Measurements from ENCODE around the gene TUBB2A.
"Not testable (repeated sequence)": the region's sequence is repeated elsewhere in the genome, so short reads cannot be mapped to it uniquely, and the experiment has no call there.

TUBB2A gene

DNA sequence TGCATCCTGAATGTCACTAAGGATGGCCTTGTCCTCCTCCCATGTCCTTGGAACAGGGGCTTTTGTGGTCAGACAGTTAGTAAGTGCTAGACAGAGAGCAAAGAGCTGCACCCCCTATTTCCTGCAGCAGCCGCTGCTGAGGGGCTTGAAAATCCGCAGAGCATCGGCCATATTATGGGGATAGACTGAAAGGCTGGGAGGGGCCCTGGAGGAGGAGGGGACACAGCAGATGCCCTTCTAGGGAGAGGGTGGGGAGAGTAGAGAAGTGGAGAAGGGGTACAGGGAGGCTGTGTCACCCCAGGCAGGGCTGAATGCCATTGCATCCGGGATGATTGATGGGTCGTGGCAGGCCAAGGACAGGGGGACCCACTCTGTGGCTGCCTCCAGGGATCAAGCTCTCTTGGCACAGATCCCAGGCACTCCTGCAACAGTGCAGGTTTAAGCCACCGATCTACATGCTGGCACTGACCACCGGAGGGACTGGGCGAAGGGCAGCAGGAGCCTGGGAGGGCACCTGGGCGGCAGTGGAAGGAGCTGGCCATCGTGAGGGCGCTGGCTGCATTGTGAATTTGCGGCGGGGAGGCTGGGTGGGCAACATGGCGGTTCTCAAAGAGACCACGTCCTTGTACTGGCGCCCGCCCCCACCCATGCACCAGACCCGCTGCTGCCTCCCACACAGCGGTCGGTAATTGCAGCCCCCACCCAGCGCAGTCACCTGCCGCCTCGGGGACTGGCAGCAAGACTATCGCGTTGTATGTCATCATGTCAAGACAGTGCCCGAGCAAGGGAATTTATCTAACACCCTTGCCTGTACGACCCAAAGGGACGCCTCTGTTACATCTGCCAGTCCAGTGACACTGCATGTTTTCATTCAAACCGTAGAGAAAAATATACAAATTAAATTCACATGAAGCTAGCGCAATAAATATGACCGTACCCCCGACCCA is 887 bp downstream of the TUBB2A start:
- in situ Hi-C loops (cut with MboI; ENCODE audit: low sequenced_read_pairs): not testable (repeated sequence)

DNA sequence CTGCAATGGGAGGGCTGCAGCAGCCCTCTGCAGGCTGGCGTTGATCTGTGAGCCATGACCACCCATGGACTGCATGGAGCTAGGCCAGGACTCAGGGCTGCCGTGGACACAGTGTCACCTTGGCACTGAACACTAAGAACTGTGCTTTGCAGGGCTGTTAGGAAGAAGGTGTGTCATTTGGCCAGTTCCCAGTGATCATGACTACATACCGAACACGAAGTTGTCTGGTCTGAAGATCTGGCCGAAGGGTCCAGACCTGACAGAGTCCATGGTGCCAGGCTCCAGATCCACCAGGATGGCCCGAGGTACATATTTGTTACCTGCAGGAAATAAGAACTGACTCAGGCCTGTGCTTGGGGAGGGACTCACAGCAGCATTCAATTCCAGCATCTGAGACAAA is 1.9 kb downstream of the TUBB2A start:
- in situ Hi-C loops (cut with MboI; ENCODE audit: low sequenced_read_pairs): not testable (repeated sequence)

DNA sequence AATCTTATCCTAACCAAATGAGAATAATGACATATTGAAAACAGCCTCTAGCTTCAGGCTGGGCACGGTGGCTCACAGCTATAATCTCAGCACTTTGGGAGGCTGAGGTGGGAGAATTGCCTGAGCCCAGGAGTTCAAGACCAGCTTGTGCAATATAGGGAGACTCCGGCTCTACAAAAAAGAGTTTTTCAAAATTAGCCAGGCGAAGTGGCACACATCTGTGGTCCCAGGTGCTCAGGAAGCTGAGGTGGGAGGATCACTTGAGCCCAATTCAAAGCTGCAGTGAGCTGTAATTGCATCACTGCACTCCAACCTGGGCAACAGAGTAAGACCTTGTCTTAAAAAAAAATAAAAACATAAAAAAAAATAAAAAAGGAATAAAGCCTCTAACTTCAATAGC is 4.7 kb downstream of the TUBB2A start:
- in situ Hi-C loops (cut with MboI; ENCODE audit: low sequenced_read_pairs): no loop called here

DNA sequence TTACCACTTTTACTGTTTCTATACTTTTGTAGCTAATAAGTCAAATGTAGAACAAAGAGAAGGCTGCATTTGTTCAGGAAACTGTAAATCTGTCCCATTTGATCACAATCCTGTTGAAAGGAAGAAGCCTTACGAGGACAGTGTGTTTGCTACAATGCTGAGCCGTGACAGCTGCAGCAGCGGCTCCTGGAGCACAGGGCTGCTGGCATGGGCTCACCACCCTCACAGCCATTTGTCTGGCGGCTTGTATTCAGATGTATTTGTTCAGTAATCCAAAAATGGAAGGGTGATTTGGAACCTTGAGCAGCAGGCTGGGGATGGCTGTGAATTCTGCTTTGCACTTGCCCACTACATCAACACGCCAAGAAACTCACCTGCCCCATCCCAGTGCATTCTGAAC is 5.7 kb downstream of the TUBB2A start:
- in situ Hi-C loops (cut with MboI; ENCODE audit: low sequenced_read_pairs): no loop called here

DNA sequence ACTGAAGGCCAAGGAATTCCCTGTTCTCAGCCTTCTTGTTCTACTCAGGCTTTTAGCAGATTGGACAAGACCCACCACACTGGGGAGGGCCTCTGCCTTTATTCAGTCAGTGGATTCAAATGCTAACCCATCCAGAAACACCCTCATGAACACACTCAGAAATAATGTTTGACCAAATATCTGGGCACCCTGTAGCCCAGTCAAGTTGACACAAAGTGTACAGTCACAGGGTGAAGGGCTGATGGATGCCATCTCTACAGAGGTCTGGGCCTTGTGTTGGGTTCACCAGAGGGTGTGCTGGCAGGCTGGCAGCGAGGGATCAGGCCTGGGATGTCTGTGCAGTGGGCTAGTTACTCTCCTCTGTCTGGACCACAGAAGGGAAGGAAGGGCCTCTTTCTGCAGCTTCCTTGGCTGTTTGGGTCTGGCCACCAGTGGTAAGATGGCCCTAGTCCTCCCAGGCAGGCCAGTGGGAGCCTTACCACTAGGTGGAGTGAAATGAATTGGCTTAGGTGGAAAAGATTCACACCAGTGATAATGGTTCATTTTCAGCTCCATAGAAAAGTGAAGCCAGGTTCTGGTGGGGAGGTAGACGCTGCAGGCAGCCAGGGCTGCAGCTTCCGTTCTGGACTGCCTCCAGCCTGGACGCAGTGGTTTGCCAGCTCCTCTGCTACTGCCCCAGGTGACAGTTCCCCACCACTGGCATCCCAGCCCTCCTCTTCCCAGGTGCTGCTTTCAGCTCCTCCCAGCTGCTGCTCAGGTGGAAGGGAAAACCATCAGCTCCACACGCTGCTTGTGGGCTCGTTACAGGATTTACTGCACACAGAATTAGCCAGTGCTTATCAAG is 9.2 kb downstream of the TUBB2A start:
- in situ Hi-C loops (cut with MboI; ENCODE audit: low sequenced_read_pairs): loop anchor here (25.0 kb wide), 1 partner anchor 589 kb away; no protein-coding TSS in a partner anchor

DNA sequence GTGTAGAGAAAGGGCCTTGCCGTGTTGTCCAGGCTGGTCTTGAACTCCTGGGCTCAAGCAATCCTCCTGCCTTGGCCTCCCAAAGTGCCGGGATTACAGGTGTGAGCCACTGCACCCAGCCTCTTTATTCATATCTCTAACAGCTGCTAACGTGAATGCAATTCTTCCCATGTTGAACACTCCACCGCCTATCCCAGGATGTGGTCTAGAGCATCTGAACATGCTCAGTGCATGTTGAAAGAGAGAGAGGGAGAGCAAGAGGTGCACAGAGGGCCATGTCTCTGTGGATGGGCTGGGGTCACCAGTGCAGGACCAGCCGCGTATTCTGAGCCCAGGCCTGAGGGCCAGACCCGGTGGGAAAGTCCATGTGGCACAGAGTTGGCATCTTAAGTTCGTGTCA is 12.8 kb downstream of the TUBB2A start:
- in situ Hi-C loops (cut with MboI; ENCODE audit: low sequenced_read_pairs): loop anchor here (25.0 kb wide), 1 partner anchor 593 kb away; no protein-coding TSS in a partner anchor

DNA sequence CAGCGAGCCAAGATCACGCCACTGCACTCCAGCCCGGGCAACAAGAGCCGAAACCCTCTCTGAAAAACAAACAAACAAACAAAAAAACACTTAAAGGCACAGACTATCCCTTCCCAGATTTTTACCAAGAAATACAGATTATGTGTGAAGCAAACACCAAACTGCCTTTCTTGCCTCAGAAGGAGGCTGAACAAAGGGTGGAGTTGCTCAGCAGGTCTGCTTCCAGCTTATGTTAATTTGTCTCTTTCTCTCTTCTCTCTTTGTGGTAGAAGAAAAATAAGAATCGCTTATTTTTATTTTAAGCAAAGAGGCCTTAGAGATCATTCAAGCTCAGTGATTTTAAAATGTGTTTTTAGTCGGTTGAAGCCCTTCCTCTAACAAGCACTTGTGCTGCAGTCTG is 14.2 kb downstream of the TUBB2A start:
- in situ Hi-C loops (cut with MboI; ENCODE audit: low sequenced_read_pairs): loop anchor here (25.0 kb wide), 1 partner anchor 594 kb away; no protein-coding TSS in a partner anchor

DNA sequence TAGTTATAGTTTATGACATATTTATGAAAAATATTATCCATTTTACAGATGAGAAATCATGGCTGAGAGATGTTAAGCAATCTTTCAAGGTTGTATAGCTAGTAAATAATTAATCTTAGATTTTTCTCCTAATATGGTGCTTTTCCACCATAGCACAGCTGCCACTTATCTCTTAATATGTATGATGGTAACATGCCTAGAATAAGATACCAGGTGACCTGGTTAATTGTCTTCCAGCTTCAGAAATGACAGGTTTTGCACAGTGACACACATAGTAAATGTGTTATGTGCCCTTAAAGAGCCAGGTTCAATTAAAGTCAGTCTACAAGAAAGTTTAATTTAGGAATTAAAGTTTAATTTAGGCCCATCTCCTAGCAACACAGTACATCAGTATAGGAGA is 14.8 kb downstream of the TUBB2A start:
- in situ Hi-C loops (cut with MboI; ENCODE audit: low sequenced_read_pairs): loop anchor here (25.0 kb wide), 1 partner anchor 595 kb away; no protein-coding TSS in a partner anchor

DNA sequence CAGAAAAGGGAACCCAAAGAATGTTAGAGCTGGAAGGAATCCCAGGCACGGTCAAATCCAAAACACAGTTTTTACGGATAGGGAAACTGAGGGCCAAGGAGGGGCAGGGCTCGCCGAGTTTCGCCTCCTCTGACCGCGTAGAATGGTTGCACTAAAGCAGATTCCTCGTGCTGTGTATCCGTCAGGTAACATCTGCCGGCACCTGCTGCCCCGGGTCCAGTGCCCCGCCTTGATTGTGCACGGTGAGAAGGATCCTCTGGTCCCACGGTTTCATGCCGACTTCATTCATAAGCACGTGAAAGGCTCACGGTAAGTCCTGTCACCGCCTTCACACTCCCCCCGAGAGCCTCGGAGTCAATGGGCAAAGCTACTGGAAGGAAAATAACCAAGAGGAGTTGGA is 17.1 kb downstream of the TUBB2A start:
- in situ Hi-C loops (cut with MboI; ENCODE audit: low sequenced_read_pairs): loop anchor here (25.0 kb wide), 1 partner anchor 597 kb away; no protein-coding TSS in a partner anchor

DNA sequence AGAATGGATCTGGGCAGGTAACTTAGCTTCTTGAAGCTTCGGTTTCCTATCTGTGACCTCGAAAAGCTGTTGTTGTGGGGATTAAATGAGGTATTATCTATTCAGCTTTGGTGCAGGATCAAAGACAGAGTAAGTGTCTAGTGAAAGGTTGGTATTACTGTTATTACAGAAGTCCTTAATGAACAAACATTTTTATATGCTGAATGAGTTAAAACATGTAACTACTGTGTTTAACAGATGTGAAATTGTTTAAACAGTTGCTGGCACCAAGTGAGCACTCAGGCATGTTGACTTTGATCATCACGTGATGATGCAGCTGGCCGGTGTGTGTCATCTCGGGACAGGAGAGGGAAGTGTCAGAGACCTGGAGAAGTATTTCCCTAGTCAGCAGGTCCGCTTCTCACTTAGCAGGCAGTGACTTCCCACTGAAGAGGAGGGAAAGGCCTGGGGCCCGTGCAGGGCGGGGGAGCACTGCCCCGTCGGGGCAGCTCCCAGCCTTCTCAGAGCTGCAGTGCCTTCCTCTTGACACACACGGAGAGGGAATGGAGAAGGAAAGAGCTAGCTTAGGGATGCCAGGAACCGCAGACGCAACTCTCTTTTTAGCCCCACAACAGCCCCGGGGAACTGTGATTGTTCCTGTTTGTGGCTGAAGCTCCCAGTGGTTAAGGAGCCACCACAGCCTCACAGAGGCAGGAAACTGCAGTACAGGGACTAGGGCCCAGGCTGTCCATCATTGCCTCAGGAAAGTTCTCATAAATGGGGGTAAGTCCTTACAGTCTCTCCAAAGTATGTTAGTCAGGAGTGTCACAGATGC is 18.0 kb downstream of the TUBB2A start:
- in situ Hi-C loops (cut with MboI; ENCODE audit: low sequenced_read_pairs): loop anchor here (25.0 kb wide), 1 partner anchor 598 kb away; no protein-coding TSS in a partner anchor

DNA sequence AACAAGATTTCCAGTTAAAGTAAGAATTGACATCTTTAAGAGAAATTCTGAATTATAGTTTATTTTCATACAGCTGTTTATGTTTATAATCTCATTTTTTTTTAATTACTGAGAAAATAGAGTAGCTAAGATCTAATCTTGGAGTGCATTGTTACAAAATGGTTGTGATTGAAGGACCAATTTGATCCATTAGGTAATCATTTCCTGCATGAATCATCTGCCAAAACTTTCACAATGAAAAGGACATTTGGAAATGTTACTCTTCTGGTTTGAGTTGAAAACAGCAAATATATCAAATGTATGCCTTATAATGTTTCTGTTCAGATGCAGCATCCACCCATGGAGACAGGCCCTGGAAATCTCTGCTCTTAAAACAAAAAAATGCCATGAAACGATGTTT is 19.0 kb downstream of the TUBB2A start:
- in situ Hi-C loops (cut with MboI; ENCODE audit: low sequenced_read_pairs): loop anchor here (25.0 kb wide), 1 partner anchor 599 kb away; no protein-coding TSS in a partner anchor

DNA sequence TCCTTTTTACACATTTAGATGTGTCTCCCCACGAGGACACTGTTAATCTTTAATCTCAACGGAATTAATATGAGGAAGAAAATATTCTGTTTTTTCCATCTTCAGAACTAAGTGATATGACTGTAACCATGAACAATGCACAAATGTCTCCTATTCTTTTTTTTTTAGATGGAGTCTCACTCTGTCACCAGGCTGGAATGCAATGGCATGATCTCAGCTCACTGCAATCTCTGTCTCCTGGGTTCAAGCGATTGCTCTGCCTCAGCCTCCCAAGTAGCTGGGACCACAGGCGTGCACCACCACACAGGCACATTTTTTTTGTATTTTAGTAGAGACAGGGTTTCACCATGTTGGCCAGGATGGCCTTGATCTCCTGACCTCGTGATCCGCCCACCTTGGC is 19.5 kb downstream of the TUBB2A start:
- in situ Hi-C loops (cut with MboI; ENCODE audit: low sequenced_read_pairs): loop anchor here (25.0 kb wide), 1 partner anchor 599 kb away; no protein-coding TSS in a partner anchor

DNA sequence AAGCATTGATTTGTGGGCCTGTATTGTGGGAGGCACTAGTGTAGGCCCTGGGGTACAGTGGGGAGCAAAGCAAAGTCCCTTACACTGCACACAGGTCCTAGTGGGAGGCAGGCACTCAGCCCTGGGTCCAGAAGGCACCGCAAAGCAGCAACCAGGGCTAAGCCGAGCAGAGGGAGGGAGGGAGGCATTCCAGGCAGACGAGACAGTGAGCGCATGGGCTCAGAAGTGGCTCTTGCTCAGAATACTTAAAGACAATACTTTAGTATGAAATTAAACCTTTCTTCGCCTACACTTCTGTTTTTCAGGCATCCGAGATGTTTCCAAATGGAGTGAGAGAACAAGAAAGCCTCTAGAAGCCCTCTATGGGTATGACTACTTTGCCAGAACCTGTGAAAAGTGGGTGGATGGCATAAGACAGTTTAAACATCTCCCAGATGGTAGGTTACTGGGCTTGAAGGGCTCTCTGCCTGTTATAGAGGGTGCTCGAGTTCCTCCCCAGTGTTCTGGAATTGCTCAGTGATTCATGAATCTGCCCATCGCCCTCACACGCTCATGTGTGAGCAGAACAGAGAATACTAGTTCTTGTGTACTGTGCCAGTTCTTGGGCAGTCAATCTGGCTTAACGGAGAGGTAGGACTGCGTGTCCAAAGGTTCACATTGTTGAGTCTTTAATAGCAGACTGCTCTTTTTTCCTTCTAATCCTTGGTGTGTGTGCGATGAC is 20.1 kb downstream of the TUBB2A start:
- in situ Hi-C loops (cut with MboI; ENCODE audit: low sequenced_read_pairs): loop anchor here (25.0 kb wide), 1 partner anchor 600 kb away; no protein-coding TSS in a partner anchor

DNA sequence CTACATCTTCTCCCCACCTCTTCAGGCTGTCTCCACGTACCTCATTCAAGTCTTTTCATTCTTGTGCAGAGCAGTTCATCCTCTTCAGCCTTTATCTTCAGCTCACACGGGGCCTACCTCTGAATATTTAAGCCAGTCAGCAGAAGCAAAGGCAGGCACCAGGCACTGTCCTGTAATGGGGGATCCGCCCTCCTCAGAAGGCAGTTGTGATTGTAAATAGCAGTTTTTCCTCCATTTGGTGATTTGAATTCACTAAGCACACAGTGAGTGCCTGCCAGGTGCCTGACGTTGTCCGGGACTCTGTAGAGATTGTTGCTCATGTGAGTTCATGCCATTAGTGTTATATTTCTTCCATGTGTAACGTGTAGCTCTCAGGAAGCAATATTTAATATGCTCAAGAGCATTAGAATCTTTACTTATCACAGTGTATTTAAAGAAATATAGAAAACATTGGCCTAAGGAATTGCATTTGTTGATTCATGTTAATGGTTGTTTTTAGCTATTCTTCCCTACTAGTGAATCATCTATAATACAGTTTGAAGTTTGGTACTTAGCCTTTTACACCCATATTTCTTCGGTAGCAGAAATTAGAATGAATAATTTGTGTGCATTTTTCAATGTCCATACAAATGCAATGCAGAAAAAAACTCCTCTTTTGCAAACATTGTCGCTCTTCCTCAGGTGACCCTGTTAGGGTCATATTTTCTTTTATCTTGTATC is 20.9 kb downstream of the TUBB2A start:
- in situ Hi-C loops (cut with MboI; ENCODE audit: low sequenced_read_pairs): loop anchor here (25.0 kb wide), 1 partner anchor 601 kb away; no protein-coding TSS in a partner anchor

DNA sequence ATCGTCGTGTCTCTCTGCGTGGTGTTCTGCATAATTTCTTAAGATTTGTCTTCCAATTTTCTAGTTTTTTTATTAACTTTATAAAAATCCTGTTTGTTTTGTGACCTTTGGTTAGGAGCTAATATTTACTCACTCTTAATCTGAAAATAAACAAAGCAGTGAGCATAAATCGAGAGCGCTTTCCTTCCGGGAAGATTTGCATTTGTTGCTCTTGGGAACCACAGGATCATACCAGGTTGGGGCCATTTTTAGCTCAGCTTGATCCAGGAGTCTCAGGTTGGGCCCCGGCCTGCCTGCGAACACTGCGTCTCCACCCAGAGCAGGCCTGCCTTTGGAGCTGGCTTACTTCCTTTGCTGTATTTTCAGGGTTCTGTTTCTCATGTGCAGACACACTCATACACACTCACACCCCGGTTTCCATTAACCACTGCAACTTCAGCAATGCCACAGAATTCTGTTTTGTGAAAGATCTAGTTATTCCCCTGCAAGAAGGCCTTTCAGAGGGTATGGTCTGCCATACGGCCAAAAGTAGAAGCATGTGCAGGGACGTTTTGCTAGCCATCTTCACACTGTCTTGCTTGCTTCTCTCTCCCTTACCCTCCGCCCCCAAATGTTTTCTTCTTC is 21.6 kb downstream of the TUBB2A start:
- in situ Hi-C loops (cut with MboI; ENCODE audit: low sequenced_read_pairs): loop anchor here (25.0 kb wide), 1 partner anchor 602 kb away; no protein-coding TSS in a partner anchor

DNA sequence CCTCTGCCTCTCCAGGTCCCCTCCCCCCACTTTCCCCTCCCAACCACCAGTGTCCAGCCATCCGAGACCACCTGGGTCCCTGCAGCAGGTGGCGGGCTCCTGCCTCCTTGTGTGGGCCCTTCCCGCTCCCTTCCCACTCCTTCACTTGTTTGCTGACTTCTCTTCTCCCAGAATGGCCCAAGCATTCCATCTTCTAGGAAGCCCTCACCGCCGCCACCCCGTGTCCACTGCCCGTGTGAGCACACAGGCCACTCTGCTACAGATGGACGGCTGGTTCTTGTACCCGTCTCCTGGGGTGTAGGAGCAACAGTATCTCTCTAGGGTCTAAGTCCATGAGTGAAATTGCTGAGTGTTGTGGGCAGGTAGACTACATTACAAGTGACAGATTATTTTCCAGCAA is 23.8 kb downstream of the TUBB2A start:
- in situ Hi-C loops (cut with MboI; ENCODE audit: low sequenced_read_pairs): loop anchor here (25.0 kb wide), 1 partner anchor 604 kb away; no protein-coding TSS in a partner anchor

DNA sequence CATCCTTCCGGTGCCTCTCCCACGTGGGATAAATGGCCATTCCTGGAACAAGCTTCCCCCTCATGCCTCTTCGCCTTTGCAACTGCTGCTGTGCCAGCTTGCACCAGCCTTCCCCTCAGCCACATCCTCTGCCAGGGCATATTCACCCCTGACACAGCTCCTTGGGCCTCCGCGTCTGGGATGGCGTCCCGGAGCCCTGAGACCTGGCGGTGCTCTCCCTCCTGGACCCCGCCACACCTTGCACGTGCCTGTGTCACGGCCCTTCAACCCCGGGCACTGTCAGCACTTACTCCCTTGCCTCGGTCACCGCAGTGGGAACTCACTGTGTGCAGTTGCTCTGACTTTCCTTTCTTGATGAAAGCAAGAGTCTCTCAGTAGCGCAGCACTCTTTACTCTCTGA is 25.6 kb downstream of the TUBB2A start:
- in situ Hi-C loops (cut with MboI; ENCODE audit: low sequenced_read_pairs): loop anchor here (25.0 kb wide), 1 partner anchor 606 kb away; no protein-coding TSS in a partner anchor
